Loucy (cell line): Measurements from ENCODE around the gene IFI6.
"Not testable (repeated sequence)": the region's sequence is repeated elsewhere in the genome, so short reads cannot be mapped to it uniquely, and the experiment has no call there.

Source experiments
- H2AFZ ChIP-seq: fragments of 200-600 bp; sonication (generic); 2 replicates; pipeline ENCODE4 v1.6.0; 2016; ENCODE audit warnings: antibody characterized with exemption, mild to moderate bottlenecking, low read length, moderate library complexity
- H3F3A ChIP-seq: fragments of 200-600 bp; 2 replicates; pipeline ENCODE4 v1.6.0; 2016; ENCODE audit warnings: antibody characterized with exemption, low read depth, mild to moderate bottlenecking
- H3K27me3 ChIP-seq: fragments of 200-600 bp; sonication (generic); 2 replicates; pipeline ENCODE4 v1.6.1; 2014; ENCODE audit warnings: low read length, mild to moderate bottlenecking; ENCODE audit not compliant: insufficient read depth, poor library complexity, severe bottlenecking
- H3K36me3 ChIP-seq: fragments of 200-600 bp; sonication (generic); 2 replicates; pipeline ENCODE4 v1.6.1; 2016; ENCODE audit warnings: low read length; ENCODE audit not compliant: insufficient read depth
- H3K4me1 ChIP-seq: fragments of 200-600 bp; sonication (generic); 2 replicates; pipeline ENCODE4 v1.5.1; 2014; ENCODE audit warnings: low read length, mild to moderate bottlenecking; ENCODE audit not compliant: insufficient read depth, poor library complexity, severe bottlenecking
- H3K4me2 ChIP-seq: fragments of 200-600 bp; sonication (generic); 2 replicates; pipeline ENCODE4 v1.6.0; 2014; ENCODE audit warnings: antibody characterized with exemption, low read length, low read depth, mild to moderate bottlenecking; ENCODE audit not compliant: poor library complexity, severe bottlenecking
- H3K4me3 ChIP-seq: fragments of 200-600 bp; sonication (generic); 2 replicates; pipeline ENCODE4 v1.5.1; 2014; ENCODE audit warnings: low read length, mild to moderate bottlenecking, mixed read lengths; ENCODE audit not compliant: poor library complexity, severe bottlenecking
- H3K79me2 ChIP-seq: fragments of 200-600 bp; sonication (generic); 2 replicates; pipeline ENCODE4 v1.6.1; 2014; ENCODE audit warnings: low read length; ENCODE audit not compliant: insufficient read depth
- H3K9ac ChIP-seq: fragments of 200-600 bp; sonication (generic); 2 replicates; pipeline ENCODE4 v1.6.0; 2014; ENCODE audit warnings: mild to moderate bottlenecking, low read depth, low read length, moderate library complexity; ENCODE audit not compliant: poor library complexity, severe bottlenecking
- H3K9me2 ChIP-seq: fragments of 200-600 bp; sonication (generic); replicated peaks from 2 replicates; pipeline ENCODE4 v1.6.1; 2016; ENCODE audit warnings: low read depth, low read length, mixed read lengths
- H3K9me3 ChIP-seq: fragments of 200-600 bp; sonication (generic); 2 replicates; pipeline ENCODE4 v1.6.1; 2014; ENCODE audit warnings: mild to moderate bottlenecking, antibody characterized with exemption, low read length, low read depth; ENCODE audit not compliant: insufficient read depth
- H4K20me1 ChIP-seq: fragments of 200-600 bp; sonication (generic); 2 replicates; pipeline ENCODE4 v1.6.0; 2014; ENCODE audit warnings: antibody characterized with exemption, low read length, mild to moderate bottlenecking; ENCODE audit not compliant: insufficient read depth, poor library complexity, severe bottlenecking
- CTCF ChIP-seq: fragments of 200-600 bp; sonication (generic); conservative IDR thresholded peaks from 2 replicates; pipeline ENCODE4 v1.5.1; 2014; ENCODE audit warnings: mild to moderate bottlenecking, antibody characterized with exemption, low read length
- EZH2phosphoT487 ChIP-seq: fragments of 200-600 bp; IDR thresholded peaks from 2 replicates; pipeline ENCODE4 v1.6.1; 2018; ENCODE audit warnings: antibody characterized with exemption, mild to moderate bottlenecking, moderate library complexity, borderline replicate concordance

The IFI6 gene

DNA sequence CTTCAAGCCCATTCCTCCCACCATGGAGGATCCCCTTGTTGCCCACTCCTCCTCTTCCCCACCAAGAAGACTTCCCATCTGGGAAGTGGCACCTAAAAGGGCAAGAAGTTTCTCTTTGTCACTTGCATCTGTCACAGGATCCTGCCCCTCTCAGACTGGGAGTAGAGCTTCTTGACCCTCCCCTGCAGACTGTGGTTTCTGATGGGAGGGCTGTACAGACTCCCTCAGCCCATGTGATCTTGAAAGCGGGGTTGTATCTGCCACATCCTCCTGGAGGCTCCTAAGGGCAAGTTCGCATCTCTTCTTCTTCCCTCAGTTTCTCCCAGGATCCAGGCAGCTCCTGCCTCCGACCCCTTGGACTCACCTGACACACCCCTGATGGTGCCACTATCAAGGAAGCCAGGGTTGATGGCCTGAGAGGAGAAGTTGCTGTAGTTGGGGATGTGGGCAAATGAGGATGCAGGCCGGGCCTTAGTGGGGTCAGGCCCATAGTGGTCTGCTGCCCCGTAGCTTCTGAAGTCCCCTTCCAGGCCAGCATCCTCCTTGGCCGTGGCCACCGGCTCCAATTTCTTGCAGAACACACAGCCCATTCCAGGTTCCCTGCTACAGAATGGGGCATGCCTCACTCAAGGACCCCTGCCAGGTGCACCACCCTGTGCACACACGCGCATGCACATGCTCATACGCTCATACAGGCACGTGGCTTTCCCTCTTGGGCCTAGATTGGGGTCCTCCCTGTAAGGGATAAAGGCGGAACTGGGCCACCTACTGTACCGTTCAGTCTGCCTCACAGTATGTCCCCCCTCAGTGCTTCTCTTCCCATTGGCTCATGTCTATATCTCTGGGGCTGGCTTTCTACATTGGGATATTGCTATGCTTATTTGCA lies 48.4 kb downstream of the IFI6 start:
- no peak overlapping the region for H2AFZ ChIP-seq
- H3K4me1 ChIP-seq, result peaks cover 61% of the 10 kb centered on the region
- TF ChIP-seq CTCF, result no peak
- no peaks in the 10 kb centered on the region for H3K79me2 ChIP-seq
- no peaks in the 10 kb centered on the region for H3K36me3 ChIP-seq
- no peaks in the 10 kb centered on the region for H4K20me1 ChIP-seq
- H3F3A ChIP-seq, result no peaks in the 10 kb centered on the region
- peak overlapping the region; percentile 59 for H3K9ac ChIP-seq
- peak overlapping the region; percentile 65 for H3K4me2 ChIP-seq
- no peaks in the 10 kb centered on the region for H3K27me3 ChIP-seq
- no peaks in the 10 kb centered on the region for H3K9me3 ChIP-seq
- H3K4me3 ChIP-seq, result peak overlapping the region; percentile 40
- H3K9me2 ChIP-seq, result no peaks in the 10 kb centered on the region

- TF ChIP-seq EZH2phosphoT487 (no peak), CTCF (no peak)
- no peaks in the 10 kb centered on the region for H3K36me3 ChIP-seq
- peak overlapping the region; percentile 59 for H3K9ac ChIP-seq
- H2AFZ ChIP-seq, result no peak overlapping the region
- H3F3A ChIP-seq, result peaks cover 4% of the 10 kb centered on the region; the same call in 1 of the 2 replicates
- H3K9me2 ChIP-seq, result no peaks in the 10 kb centered on the region
- peak overlapping the region; percentile 65 for H3K4me2 ChIP-seq
- H4K20me1 ChIP-seq, result no peaks in the 10 kb centered on the region
- peak overlapping the region; percentile 40 for H3K4me3 ChIP-seq
- H3K79me2 ChIP-seq, result no peaks in the 10 kb centered on the region
- H3K9me3 ChIP-seq, result no peaks in the 10 kb centered on the region
- H3K27me3 ChIP-seq, result no peaks in the 10 kb centered on the region
- H3K4me1 ChIP-seq, result peaks cover 62% of the 10 kb centered on the region
These were observed 49.2 kb downstream of the IFI6 start for GRCh38 chr1:27622828-27623227.

DNA sequence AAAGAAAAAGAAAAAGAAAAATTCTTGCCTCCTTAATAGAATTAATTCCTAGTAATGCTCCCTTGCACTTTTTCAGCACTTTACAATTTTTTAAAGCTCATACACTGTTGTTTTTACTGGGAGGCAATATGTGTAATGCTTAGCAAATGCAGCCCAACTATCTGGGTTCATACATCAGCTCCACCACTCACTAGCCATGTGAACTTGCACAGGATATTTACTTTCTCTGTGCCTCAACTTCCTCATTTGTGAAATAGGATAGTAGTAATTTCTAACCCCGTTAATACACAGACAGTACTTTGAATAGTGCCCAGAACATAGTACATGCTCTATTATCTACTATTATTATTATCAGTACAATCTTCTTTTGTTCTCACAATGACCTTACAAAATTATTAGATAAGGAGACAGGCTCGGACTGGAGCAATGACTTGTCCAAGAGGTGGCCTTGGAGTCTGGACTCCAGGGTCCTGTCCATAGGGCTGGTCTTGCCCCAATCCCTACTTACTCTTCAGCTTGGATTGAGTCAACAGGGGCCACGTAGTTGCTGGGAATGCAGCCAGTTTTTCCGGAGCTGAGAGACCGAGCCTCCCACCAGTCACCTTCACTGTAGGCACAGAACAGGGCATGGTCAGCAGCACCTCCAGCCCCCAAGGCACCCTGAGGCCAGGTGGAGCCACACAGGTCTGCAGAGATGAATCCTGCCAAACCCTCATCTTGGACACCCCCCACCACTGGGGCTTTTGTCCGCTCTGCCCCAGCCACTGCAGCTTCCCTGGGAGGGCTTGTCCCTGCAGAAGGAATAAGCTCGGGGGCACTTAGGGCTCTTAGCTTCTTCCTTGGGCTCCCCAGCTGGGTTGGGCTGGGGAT lies 50.7 kb downstream of the IFI6 start:
- Histone ChIP-seq H3K27me3 (no peaks in the 10 kb centered on the region), H4K20me1 (no peaks in the 10 kb centered on the region), H3K9ac (no peak overlapping the region), H3K4me1 (peaks cover 67% of the 10 kb centered on the region), H3K4me3 (no peak overlapping the region), H3K9me3 (no peaks in the 10 kb centered on the region), H3K4me2 (no peak overlapping the region), H3K36me3 (no peaks in the 10 kb centered on the region), H2AFZ (no peak overlapping the region), H3K79me2 (no peaks in the 10 kb centered on the region), H3F3A (peaks cover 7% of the 10 kb centered on the region; the same call in 1 of the 2 replicates), H3K9me2 (no peaks in the 10 kb centered on the region)
- no peak for TF ChIP-seq CTCF
- TF ChIP-seq EZH2phosphoT487, result no peak

- H3F3A ChIP-seq, result not testable (repeated sequence)
These were observed 52.1 kb downstream of the IFI6 start for GRCh38 chr1:27619782-27620438.

More at GRCh38 chr1:27619782-27620438, 52.1 kb downstream of the IFI6 start:
- not testable (repeated sequence) for H3K27me3 ChIP-seq, H4K20me1 ChIP-seq, H3K4me2 ChIP-seq, H3K9me2 ChIP-seq, H3K4me3 ChIP-seq, H3K79me2 ChIP-seq, H3K9ac ChIP-seq, H3K36me3 ChIP-seq, H3K9me3 ChIP-seq, H2AFZ ChIP-seq
- H3K4me1 ChIP-seq, result peaks cover 57% of the 10 kb centered on the region
